Measurements from ENCODE around the gene AREG.

DNA sequence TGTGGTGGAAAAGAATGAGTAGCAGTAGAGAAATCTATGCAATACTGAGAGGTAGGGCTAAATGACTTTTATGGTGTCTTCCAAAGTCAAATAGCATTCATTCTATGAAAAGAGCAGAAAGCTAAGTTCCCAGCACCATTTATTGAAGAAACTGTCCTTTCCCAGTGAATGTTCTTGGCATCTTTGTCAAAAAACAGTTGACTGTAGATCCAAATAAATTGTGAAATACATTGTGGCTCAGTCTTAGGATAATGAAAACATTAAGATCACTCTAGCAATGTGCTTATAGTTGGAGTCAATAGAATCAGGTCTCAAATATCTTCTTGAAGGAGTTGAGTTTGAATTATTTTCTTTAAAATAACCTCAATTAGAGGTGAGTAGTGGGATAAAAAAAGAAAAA lies 19.4 kb downstream of the AREG start:
- TF ChIP-seq POLR2A (IDR thresholded peaks at IDR 0.05): no peak
- TF ChIP-seq, protein P1, sequence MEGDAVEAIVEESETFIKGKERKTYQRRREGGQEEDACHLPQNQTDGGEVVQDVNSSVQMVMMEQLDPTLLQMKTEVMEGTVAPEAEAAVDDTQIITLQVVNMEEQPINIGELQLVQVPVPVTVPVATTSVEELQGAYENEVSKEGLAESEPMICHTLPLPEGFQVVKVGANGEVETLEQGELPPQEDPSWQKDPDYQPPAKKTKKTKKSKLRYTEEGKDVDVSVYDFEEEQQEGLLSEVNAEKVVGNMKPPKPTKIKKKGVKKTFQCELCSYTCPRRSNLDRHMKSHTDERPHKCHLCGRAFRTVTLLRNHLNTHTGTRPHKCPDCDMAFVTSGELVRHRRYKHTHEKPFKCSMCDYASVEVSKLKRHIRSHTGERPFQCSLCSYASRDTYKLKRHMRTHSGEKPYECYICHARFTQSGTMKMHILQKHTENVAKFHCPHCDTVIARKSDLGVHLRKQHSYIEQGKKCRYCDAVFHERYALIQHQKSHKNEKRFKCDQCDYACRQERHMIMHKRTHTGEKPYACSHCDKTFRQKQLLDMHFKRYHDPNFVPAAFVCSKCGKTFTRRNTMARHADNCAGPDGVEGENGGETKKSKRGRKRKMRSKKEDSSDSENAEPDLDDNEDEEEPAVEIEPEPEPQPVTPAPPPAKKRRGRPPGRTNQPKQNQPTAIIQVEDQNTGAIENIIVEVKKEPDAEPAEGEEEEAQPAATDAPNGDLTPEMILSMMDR (IDR thresholded peaks at IDR 0.05): no peak
